SK-N-SH treated with all-trans-retinoic acid at 6 μM for 48 hours (cell line): ENCODE results near the gene CACTIN.

ENCODE experiments used
- ATAC-seq: fragments of 200-7000 bp; cut with Tn5 transposase; 3 replicates; pipeline ENCODE4 v1.9.1; 2020; ENCODE audit warnings: mild to moderate bottlenecking, moderate library complexity
- ARNTL ChIP-seq: fragments of 450-650 bp; formaldehyde crosslinking; IDR thresholded peaks from 2 replicates; pipeline ENCODE4 v1.5.0; 2020; ENCODE audit warnings: low read depth, mild to moderate bottlenecking, moderate library complexity, borderline replicate concordance
- CREB5 ChIP-seq: fragments of 250-450 bp; sonication (Bioruptor Pico); IDR thresholded peaks from 2 replicates; pipeline ENCODE4 v1.5.1; 2020; ENCODE audit warnings: low read depth, mild to moderate bottlenecking, moderate library complexity
- CSDC2 ChIP-seq: fragments of 250-450 bp; sonication (Bioruptor Pico); IDR thresholded peaks from 2 replicates; pipeline ENCODE4 v1.5.0; 2020; ENCODE audit warnings: mild to moderate bottlenecking, moderate library complexity
- CSRNP3 ChIP-seq: fragments of 250-450 bp; sonication (Bioruptor Pico); IDR thresholded peaks from 2 replicates; pipeline ENCODE4 v1.5.1; 2021; ENCODE audit warnings: mild to moderate bottlenecking, moderate library complexity
- ISL1 ChIP-seq: fragments of 250-450 bp; sonication (Bioruptor Pico); IDR thresholded peaks from 2 replicates; pipeline ENCODE4 v2.1.2; 2022; ENCODE audit warnings: mild to moderate bottlenecking, moderate library complexity
- OSR1 ChIP-seq: fragments of 250-450 bp; sonication (Bioruptor Pico); IDR thresholded peaks from 2 replicates; pipeline ENCODE4 v1.8.0; 2022; ENCODE audit warnings: moderate library complexity, mild to moderate bottlenecking, inconsistent platforms
- PATZ1 ChIP-seq: fragments of 250-450 bp; sonication (Bioruptor Pico); IDR thresholded peaks from 2 replicates; pipeline ENCODE4 v1.8.0; 2020; ENCODE audit warnings: mild to moderate bottlenecking, moderate library complexity, borderline replicate concordance
- POU6F1 ChIP-seq: fragments of 250-450 bp; sonication (Bioruptor Pico); IDR thresholded peaks from 2 replicates; pipeline ENCODE4 v1.8.0; 2021; ENCODE audit warnings: low read depth, mild to moderate bottlenecking, moderate library complexity, borderline replicate concordance
- PPARA ChIP-seq: fragments of 250-450 bp; sonication (Bioruptor Pico); IDR thresholded peaks from 2 replicates; pipeline ENCODE4 v1.5.0; 2020; ENCODE audit warnings: mild to moderate bottlenecking, borderline replicate concordance
- RARB ChIP-seq: fragments of 250-450 bp; sonication (Bioruptor Pico); IDR thresholded peaks from 2 replicates; pipeline ENCODE4 v1.8.0; 2021; ENCODE audit warnings: mild to moderate bottlenecking, moderate library complexity
- SNAI2 ChIP-seq: fragments of 250-450 bp; sonication (Bioruptor Pico); IDR thresholded peaks from 2 replicates; pipeline ENCODE4 v1.5.0; 2020; ENCODE audit warnings: mild to moderate bottlenecking, moderate library complexity
- TCF4 ChIP-seq: fragments of 250-450 bp; sonication (Bioruptor Pico); IDR thresholded peaks from 2 replicates; pipeline ENCODE4 v1.8.0; 2021; ENCODE audit warnings: mild to moderate bottlenecking, moderate library complexity, borderline replicate concordance
- TOX ChIP-seq: fragments of 250-450 bp; sonication (Bioruptor Pico); IDR thresholded peaks from 2 replicates; pipeline ENCODE4 v1.8.0; 2021; ENCODE audit warnings: mild to moderate bottlenecking, moderate library complexity, borderline replicate concordance
- TSHZ2 ChIP-seq: fragments of 250-450 bp; sonication (Bioruptor Pico); IDR thresholded peaks from 2 replicates; pipeline ENCODE4 v1.5.0; 2020; ENCODE audit warnings: mild to moderate bottlenecking, moderate library complexity
- ZC3H10 ChIP-seq: fragments of 250-450 bp; sonication (Bioruptor Pico); IDR thresholded peaks from 2 replicates; pipeline ENCODE4 v1.5.1; 2021; ENCODE audit warnings: mild to moderate bottlenecking, moderate library complexity
- ZFP3 ChIP-seq: fragments of 250-450 bp; sonication (Bioruptor Pico); IDR thresholded peaks from 2 replicates; pipeline ENCODE4 v1.5.0; 2020; ENCODE audit warnings: mild to moderate bottlenecking, moderate library complexity
- ZFP30 ChIP-seq: fragments of 450-650 bp; formaldehyde crosslinking; IDR thresholded peaks from 2 replicates; pipeline ENCODE4 v1.5.0; 2022; ENCODE audit warnings: mild to moderate bottlenecking, moderate library complexity
- ZNF8 ChIP-seq: fragments of 450-650 bp; formaldehyde crosslinking; IDR thresholded peaks from 2 replicates; pipeline ENCODE4 v1.5.0; 2020; ENCODE audit warnings: mild to moderate bottlenecking, moderate library complexity

The CACTIN gene

GRCh38 chr19:3618811-3619630 lies 7.6 kb downstream of the CACTIN start:
- no peak; the same call in 2 of the 3 replicates for ATAC-seq
- TF ChIP-seq PPARA (CRISPR knock-in tag), result no peak
- TF ChIP-seq ZC3H10 (CRISPR knock-in tag), result no peak
- TF ChIP-seq TSHZ2 (CRISPR knock-in tag), result no peak
- no peak for TF ChIP-seq RARB

GRCh38 chr19:3618144-3618810 lies 8.3 kb downstream of the CACTIN start:
- TF ChIP-seq TSHZ2 (CRISPR knock-in tag) (no peak), ZFP3 (CRISPR knock-in tag) (no peak), SNAI2 (CRISPR knock-in tag) (no peak), TOX (CRISPR knock-in tag) (no peak), OSR1 (no peak), CSRNP3 (no peak), ZC3H10 (CRISPR knock-in tag) (no peak)
- peak; percentile 84 for ATAC-seq

GRCh38 chr19:3617463-3617862 lies 9.1 kb downstream of the CACTIN start:
- no peak for TF ChIP-seq POU6F1 (CRISPR knock-in tag)
- TF ChIP-seq ZNF8 (CRISPR knock-in tag), result no peak
- TF ChIP-seq SNAI2 (CRISPR knock-in tag), result no peak
- TF ChIP-seq ZFP30 (CRISPR knock-in tag), result no peak
- TF ChIP-seq PATZ1 (CRISPR knock-in tag), result no peak
- TF ChIP-seq ZC3H10 (CRISPR knock-in tag), result no peak
- no peak for TF ChIP-seq CSRNP3
- TF ChIP-seq ISL1, result no peak
- TF ChIP-seq CSDC2 (CRISPR knock-in tag), result no peak
- TF ChIP-seq ARNTL, result no peak
- no peak for TF ChIP-seq TOX (CRISPR knock-in tag)
- no peak for TF ChIP-seq TCF4 (CRISPR knock-in tag)
- TF ChIP-seq PPARA (CRISPR knock-in tag), result no peak
- no peak for TF ChIP-seq CREB5 (CRISPR knock-in tag)
- TF ChIP-seq, all 23 proteins: peak for 0
- no peak for ATAC-seq
